ENCODE results near the gene HS3ST6.

DNA sequence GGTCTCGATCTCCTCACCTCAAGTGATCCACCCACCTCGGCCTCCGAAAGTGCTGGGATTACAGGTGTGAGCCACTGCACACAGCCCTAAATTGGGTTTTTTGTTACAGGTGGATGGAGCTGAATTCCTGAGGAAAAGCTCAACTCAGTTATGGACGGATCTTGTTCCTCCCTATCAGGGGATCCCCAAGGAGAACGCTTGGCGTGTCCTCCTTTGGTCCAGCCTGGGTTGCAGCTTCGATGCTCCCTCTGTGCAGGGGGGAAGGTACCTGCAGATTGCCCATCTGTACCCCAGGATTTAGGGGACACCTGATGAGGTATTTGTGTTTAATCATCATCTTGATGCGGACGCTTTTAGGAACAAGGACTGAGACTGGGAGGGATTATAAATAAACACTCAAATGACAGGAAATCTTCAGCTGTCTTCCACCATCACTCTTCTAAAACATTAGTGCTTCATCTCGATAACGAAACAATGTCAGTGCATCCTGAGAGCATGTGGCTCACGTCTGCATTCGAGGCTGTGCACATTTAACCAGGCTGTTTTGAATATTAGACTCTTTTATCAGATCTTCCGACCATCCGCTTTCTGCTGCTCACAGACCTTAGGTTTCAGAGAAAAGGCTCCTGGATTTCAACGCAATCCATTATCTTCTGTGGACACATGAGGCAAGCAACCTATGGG, 28.0 kb downstream of the HS3ST6 start:
- TF ChIP-seq POLR2A (IDR thresholded peaks at IDR 0.05) = no peak
- TF ChIP-seq, protein P1, sequence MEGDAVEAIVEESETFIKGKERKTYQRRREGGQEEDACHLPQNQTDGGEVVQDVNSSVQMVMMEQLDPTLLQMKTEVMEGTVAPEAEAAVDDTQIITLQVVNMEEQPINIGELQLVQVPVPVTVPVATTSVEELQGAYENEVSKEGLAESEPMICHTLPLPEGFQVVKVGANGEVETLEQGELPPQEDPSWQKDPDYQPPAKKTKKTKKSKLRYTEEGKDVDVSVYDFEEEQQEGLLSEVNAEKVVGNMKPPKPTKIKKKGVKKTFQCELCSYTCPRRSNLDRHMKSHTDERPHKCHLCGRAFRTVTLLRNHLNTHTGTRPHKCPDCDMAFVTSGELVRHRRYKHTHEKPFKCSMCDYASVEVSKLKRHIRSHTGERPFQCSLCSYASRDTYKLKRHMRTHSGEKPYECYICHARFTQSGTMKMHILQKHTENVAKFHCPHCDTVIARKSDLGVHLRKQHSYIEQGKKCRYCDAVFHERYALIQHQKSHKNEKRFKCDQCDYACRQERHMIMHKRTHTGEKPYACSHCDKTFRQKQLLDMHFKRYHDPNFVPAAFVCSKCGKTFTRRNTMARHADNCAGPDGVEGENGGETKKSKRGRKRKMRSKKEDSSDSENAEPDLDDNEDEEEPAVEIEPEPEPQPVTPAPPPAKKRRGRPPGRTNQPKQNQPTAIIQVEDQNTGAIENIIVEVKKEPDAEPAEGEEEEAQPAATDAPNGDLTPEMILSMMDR (IDR thresholded peaks at IDR 0.05) = no peak

All from thyroid gland (tissue), 4 donors.